NCI-H1436 treated with DMSO at 0.1 percent for 48 hours (cell line): ENCODE results near the gene SPTLC1.
A peak's percentile ranks its signal among the peaks of the same experiment; 100 is the strongest.
"Not testable (repeated sequence)": the region's sequence is repeated elsewhere in the genome, so short reads cannot be mapped to it uniquely, and the experiment has no call there.

Source experiments
- DNase-seq: peaks from one replicate; lab custom pipeline; 2025; lab: John Stamatoyannopoulos, UW

Gene SPTLC1

DNA sequence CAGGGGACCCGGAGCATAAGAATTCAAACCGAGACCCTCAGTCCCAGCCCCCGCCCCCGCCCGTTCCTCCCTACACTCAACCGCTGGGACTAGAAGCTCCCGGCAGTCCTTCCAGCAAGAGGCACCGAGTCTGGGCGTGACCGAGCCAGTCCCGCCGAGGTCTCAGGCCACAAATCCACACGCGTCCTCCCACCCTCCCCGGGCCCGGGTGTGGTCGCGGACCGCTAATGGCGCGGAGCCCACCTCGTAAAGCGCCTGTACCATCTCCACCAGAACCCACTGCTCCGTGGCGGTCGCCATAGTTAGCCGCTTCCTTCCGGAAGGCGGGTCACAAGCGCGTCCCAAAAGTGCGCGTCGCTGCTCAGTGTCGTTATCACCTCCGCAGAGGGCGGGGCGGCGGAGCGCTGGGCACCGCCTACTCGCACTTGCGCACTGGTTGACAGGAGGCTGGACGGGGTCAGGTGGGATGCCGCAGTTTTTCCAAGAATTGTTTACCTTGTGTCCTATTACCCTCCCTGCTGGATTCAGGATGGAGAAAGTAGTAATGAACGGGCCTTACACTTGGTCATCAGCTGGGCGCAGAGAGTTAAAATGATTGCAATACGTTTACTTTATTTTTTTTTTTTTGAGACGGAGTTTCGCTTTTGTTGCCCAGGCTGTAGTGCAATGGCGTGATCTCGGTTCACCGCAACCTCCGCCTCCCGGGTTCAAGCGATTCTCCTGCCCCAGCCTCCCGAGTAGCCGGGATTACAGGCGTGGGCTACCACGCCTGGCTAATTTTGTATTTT, at the start of gene SPTLC1:
Gene SPTLC1 (minus strand): TSS at position 343 of the 788 bp plus-strand sequence. CDS start 43 bp downstream, at position 300.
- peak; percentile 17 for DNase-seq

DNA sequence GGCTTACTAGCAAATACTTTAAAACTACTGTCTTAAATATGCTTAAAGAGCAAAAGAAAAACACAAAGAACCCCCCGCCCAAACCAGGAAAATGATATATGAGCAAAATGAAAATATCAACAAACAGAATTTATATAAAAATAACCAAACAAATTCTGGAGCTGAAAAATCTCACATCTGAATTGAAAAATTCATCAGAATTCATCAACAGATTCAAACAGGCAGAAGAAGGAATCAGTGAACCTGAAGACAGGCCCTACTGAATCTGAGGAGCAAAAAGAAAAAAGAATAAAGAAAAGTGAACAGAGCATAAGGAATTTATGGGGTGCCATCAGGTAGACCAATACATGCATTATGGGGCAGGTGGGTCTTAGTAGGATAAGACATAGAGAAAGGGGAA, 49.8 kb upstream of the SPTLC1 start:
- no peak for DNase-seq

DNA sequence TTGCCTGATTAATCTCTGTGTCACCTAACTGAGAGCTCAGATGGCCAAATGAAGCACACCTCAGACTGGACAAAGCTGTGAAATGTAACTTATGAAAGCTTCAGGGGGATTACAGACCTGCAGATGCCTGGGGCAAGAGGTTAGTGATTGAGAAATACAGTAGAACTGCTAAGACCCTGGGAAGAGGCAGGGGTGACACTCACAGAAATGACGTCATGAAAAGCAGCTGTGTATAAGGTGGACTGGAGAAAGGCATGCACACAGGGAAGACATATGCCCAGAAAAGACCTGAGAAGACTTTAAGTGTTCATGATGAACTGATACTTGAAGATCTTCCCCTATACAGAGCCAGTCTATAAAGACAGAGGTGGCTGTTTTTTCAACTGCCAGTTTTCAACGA, 49.3 kb upstream of the SPTLC1 start:
- no peak for DNase-seq

- no peak for DNase-seq
Observed at GRCh38 chr9:92163276-92163675, 48.1 kb upstream of the SPTLC1 start.

- no peak for DNase-seq
Observed at GRCh38 chr9:92160786-92161185, 45.6 kb upstream of the SPTLC1 start.

DNA sequence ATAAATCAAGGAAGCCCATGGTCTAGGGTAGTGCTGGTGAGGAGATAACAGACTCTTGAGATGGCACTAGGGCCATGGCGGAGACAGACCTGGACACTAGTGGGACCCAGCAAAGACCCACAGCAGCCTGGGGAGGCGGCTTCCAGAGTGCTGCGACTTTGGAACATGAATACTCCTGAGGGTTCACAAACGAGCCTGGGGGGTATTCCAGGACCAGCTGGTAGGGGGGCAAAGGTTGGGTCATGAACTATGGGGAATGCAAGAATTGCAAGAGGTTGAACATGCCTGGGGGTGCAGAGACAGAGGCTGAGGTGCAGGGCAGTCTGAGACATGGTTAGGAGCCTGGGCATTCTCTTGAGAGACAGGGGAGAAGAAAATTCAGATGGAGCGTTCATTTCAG, 43.8 kb upstream of the SPTLC1 start:
- no peak for DNase-seq

DNA sequence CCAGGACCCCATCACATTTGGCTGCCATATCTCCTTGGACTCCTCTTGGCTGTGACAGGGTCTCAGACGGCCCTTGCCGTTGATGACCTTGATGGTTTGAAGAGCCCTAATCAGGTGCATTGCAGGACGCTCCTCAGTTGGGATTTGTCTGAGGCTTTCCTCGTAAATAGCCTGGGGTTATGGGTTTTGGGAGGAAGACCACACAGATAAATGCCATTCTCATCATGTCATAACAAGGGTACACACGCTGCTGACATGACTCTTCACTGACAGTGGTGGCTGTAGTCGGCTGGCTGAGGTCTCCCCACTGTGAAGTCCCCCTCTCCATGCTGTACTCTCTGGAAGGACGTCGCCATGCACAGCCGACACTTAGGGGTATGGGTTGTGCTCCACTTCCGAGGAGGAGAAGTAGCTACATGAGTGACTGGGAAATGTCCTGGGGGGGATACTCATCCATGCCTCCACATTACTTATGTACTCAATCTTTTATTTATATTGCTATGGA, 42.9 kb upstream of the SPTLC1 start:
- no peak for DNase-seq

- not testable (repeated sequence) for DNase-seq
Observed at GRCh38 chr9:92155736-92156135, 40.5 kb upstream of the SPTLC1 start.

DNA sequence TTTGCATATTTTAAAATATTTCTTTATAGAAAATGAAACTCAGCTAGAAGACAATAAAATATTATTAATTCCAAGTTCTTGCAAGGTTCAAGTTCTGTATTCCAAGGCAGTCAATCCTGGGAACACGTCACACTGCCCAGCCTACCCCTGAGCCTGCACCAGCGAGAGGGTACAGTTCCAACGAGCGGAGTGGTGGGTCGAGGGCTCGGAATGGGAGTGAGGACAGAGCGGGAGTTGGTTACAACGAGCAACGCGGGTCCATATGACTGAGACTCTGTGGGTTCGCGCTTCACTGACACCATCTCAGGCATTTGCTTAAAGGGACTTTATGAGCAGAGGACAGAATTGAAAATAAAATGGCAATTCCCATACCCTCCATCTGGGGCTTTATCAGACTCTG, 40.0 kb upstream of the SPTLC1 start:
- DNase-seq: no peak

- DNase-seq: not testable (repeated sequence)
Observed at GRCh38 chr9:92153466-92154415, 38.5 kb upstream of the SPTLC1 start.

- no peak for DNase-seq
Observed at GRCh38 chr9:92151691-92152393, 36.6 kb upstream of the SPTLC1 start.

DNA sequence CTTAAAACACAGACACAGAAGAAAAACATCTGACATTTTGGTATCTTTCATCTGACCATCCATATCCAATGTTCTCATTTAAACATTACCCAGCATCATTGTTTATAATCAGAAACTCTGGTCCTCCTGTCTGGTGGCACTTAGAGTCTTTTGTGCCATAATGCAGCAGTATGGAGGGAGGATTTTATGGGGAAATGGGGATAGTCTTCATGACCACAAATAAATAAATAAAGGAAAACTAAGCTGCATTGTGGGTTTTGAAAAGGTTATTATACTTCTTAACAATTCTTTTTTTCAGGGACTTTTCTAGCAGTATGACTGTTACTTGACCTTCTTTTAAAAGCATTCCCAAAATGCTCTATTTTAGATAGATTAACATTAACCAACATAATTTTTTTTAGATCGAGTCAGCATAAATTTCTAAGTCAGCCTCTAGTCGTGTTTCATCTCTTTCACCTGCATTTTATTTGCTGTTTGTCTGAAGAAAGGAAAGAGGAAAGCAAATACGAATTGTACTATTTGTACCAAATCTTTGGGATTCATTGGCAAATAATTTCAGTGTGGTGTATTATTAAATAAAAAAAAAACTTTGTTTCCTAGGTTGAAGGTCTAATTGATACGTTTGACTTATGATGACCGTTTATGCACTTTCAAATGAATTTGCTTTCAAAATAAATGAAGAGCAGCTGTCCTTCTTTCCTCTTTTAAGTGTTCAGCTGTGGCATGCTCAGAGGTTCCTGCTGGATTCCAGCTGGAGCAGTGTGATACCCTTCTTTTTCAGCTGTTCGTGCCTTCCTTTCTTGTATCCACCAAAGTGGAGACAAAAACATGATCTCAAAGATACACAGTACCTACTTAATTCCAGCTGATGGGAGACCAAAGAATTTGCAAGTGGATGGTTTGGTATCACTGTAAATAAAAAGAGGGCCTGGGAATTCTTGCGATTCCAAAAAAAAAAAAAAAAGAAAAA, 35.6 kb upstream of the SPTLC1 start:
- DNase-seq: not testable (repeated sequence)

GRCh38 chr9:92147852-92148180, 32.6 kb upstream of the SPTLC1 start:
- no peak for DNase-seq

GRCh38 chr9:92147030-92147851, 32.0 kb upstream of the SPTLC1 start:
- no peak for DNase-seq

- no peak for DNase-seq
Observed at GRCh38 chr9:92146610-92147009, 31.4 kb upstream of the SPTLC1 start.

- DNase-seq: not testable (repeated sequence)
Observed at GRCh38 chr9:92145784-92146183, 30.6 kb upstream of the SPTLC1 start.

DNA sequence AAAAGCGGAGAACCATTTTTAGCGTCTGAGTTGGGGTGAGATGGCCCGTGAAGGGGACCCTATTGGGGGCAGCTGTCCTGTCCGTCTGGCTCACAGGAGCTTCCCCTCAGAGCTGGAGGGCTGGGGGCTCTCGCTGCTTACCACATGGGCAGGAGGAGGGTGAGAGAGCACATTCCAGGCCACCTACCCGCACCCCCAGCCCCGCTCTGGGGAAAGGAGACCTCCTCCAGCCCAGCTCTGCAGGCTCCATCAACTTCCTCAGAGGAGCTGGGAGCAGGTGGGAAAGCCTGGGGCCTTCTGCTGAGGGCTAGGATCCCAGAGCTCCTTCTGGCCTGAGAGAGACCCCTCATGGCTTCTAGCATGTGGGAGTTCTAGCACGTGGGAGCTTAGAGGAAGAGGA, 27.1 kb upstream of the SPTLC1 start:
- no peak for DNase-seq

GRCh38 chr9:92141144-92142129, 26.2 kb upstream of the SPTLC1 start:
- no peak for DNase-seq

GRCh38 chr9:92140754-92141143, 25.5 kb upstream of the SPTLC1 start:
- no peak for DNase-seq
